ENCODE data around the gene PIGH.
"Not testable (repeated sequence)": the region's sequence is repeated elsewhere in the genome, so short reads cannot be mapped to it uniquely, and the experiment has no call there.

The PIGH gene

DNA sequence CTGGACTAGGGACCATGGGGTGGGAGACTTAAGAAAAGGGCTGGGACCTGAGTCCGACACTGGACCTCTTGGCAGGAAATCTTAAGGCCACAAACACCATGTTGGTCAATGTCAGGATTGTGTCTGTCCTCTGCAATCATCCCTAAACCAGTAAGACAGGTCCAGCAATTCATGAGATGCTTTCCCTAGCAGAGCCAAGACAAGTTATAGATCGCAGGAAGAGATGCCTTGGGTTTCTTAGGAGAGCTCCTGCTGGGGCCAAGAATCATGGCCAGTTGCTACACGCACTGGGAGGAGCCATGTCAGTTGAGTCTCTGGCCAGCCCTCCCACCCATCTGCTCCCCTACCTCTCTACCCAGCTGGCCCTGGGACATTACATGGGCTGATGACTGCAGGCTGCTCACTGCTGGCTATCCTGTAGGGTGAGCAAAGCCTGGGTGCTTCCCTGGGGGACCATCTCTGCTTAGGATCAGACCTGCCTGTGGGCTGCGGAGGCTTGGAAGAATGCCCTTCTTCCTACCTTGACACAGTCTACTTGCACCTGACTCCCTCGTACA lies 52.8 kb downstream of the PIGH start:
- DNase-seq: no peak

DNA sequence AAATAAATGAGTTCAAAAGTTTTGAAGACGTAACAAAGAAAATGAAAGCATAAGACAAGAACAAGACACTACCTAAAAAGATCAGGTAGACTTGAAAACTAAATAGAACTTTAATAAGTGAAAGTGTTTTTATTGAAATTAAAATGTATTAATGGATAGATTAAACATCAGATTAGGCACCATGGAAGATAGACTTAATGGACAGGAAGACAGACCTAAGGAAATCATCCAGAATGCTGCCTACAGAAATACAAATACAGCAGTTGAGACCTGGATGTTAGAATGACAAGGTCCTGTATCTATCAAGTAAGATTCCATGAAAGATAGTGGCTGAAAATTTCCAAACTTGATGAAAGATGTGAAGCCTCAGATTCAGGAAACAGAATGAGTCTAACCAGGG lies 55.5 kb downstream of the PIGH start:
- no peak for DNase-seq

DNA sequence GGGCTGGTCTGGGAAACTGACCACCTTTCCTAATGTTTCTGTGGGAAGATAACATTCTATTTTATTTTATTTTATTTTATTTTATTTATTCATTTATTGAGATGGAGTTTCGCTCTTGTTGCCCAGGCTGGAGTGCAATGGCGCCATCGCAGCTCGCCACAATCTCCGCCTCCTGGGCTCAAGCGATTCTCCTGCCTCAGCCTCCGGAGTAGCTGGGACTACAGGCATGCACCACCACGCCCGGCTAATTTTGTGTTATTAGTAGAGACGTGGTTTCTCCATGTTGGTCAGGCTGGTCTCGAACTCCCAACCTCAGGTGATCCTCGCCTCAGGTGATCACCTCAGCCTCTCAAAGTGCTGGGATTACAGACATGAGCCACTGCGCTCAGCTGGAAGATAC lies 57.4 kb downstream of the PIGH start:
- not testable (repeated sequence) for DNase-seq

DNA sequence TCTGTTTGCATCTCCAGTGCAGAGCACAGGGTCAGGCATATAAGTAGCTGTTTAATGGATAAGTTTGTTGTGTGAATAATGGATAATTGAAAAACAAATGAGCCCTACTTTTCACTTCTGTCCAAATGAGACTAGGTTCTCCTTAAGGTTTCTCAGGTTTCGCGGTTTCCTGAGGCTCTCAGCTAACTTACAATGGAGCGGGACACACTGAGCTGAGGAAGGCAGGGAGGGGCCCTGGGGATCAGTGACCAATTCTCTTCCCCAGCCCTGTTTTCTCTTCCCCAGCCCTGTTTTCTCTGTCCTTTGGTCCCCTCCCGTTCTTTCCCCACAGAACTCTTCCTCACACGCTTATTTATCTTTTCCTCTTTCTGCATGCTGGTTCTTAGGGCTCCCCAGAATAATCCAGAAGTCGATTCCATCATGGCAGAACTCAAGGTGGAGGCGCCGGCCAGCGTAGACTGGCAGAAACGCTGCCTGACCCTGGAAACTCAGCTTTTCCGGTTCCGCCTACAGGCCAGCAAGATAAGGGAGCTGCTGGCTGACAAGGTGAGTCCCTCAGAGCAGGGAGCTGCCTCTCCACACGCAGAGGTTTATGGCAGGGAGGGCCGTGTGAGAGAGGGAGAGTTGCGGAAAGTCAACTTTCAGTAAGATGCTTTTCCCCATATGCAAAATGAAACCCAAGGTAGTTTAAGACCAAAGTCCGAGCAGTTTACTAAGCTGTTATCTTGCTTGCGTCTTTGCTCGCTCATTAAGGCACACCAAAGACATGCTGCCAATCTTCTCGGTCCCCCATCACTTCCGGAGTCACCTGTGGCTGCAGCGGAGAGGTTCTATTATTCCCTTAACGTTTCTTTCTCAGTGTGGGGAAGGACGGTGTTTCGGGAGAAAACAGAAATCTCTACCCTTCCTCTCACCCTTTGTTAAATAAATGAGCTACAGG lies 58.4 kb downstream of the PIGH start:
- DNase-seq: peak in 1 of 2 donors; percentile 20
